ENCODE data around the gene GLIS1.
"Not testable (repeated sequence)": the region's sequence is repeated elsewhere in the genome, so short reads cannot be mapped to it uniquely, and the experiment has no call there.

GLIS1 gene

GRCh38 chr1:53654216-53655210 lies 84.5 kb downstream of the GLIS1 start:
- DNase-seq (ENCODE audit: low spot score), result no peak

- DNase-seq (ENCODE audit: low spot score), result no peak
Observed at GRCh38 chr1:53653631-53654030, 85.3 kb downstream of the GLIS1 start.

GRCh38 chr1:53653200-53653575 lies 85.8 kb downstream of the GLIS1 start:
- no peak for DNase-seq (ENCODE audit: low spot score)

- no peak for DNase-seq (ENCODE audit: low spot score)
Observed at GRCh38 chr1:53652441-53653199, 86.3 kb downstream of the GLIS1 start.

GRCh38 chr1:53651356-53651755 lies 87.6 kb downstream of the GLIS1 start:
- no peak for DNase-seq (ENCODE audit: low spot score)

GRCh38 chr1:53648516-53648915 lies 90.4 kb downstream of the GLIS1 start:
- no peak for DNase-seq (ENCODE audit: low spot score)

GRCh38 chr1:53647915-53648314 lies 91.0 kb downstream of the GLIS1 start:
- not testable (repeated sequence) for DNase-seq (ENCODE audit: low spot score)

GRCh38 chr1:53646732-53647131 lies 92.2 kb downstream of the GLIS1 start:
- no peak for DNase-seq (ENCODE audit: low spot score)

- DNase-seq (ENCODE audit: low spot score), result no peak
Observed at GRCh38 chr1:53645690-53646078, 93.3 kb downstream of the GLIS1 start.

- DNase-seq (ENCODE audit: low spot score), result no peak
Observed at GRCh38 chr1:53644909-53645689, 93.9 kb downstream of the GLIS1 start.

- DNase-seq (ENCODE audit: low spot score), result no peak
Observed at GRCh38 chr1:53644496-53644895, 94.5 kb downstream of the GLIS1 start.

GRCh38 chr1:53643881-53644390 lies 95.0 kb downstream of the GLIS1 start:
- DNase-seq (ENCODE audit: low spot score), result no peak

- no peak for DNase-seq (ENCODE audit: low spot score)
Observed at GRCh38 chr1:53643041-53643880, 95.7 kb downstream of the GLIS1 start.

- DNase-seq (ENCODE audit: low spot score), result no peak
Observed at GRCh38 chr1:53642607-53643006, 96.4 kb downstream of the GLIS1 start.

GRCh38 chr1:53642215-53642555 lies 96.8 kb downstream of the GLIS1 start:
- DNase-seq (ENCODE audit: low spot score), result no peak

GRCh38 chr1:53641481-53642214 lies 97.3 kb downstream of the GLIS1 start:
- no peak for DNase-seq (ENCODE audit: low spot score)

GRCh38 chr1:53640701-53641075 lies 98.3 kb downstream of the GLIS1 start:
- DNase-seq (ENCODE audit: low spot score), result no peak

GRCh38 chr1:53639996-53640700 lies 98.8 kb downstream of the GLIS1 start:
- no peak for DNase-seq (ENCODE audit: low spot score)

- DNase-seq (ENCODE audit: low spot score), result no peak
Observed at GRCh38 chr1:53639251-53639763, 99.7 kb downstream of the GLIS1 start.
